ENCODE measurements around the gene TBC1D10B.

TBC1D10B gene

GRCh38 chr16:30370456-30371247 is at the start of gene TBC1D10B:
Gene TBC1D10B, minus strand, starts transcription at chr16:30370494. Its CDS starts 311 bp downstream, at chr16:30370183.
- peak; percentile 100 for FAIRE-seq

- FAIRE-seq, result no peak
Observed at GRCh38 chr16:30418350-30419181, 48.3 kb upstream of the TBC1D10B start.

GRCh38 chr16:30417529-30418349 is 47.4 kb upstream of the TBC1D10B start:
- no peak for FAIRE-seq

GRCh38 chr16:30416624-30417528 is 46.6 kb upstream of the TBC1D10B start:
- no peak for FAIRE-seq

- FAIRE-seq, result no peak
Observed at GRCh38 chr16:30416047-30416603, 45.8 kb upstream of the TBC1D10B start.

- FAIRE-seq, result no peak
Observed at GRCh38 chr16:30414159-30414558, 43.9 kb upstream of the TBC1D10B start.

GRCh38 chr16:30413112-30413806 is 43.0 kb upstream of the TBC1D10B start:
- no peak for FAIRE-seq

- FAIRE-seq, result no peak
Observed at GRCh38 chr16:30409125-30410060, 39.1 kb upstream of the TBC1D10B start.

GRCh38 chr16:30407804-30408534 is 37.7 kb upstream of the TBC1D10B start:
- no peak for FAIRE-seq

GRCh38 chr16:30407102-30407803 is 37.0 kb upstream of the TBC1D10B start, which contains the start of gene ZNF771:
Gene ZNF771, plus strand, starts transcription at chr16:30407606. Its CDS starts 448 bp downstream, at chr16:30408054.
- no peak for FAIRE-seq

- no peak for FAIRE-seq
Observed at GRCh38 chr16:30406795-30407101, 36.5 kb upstream of the TBC1D10B start.

GRCh38 chr16:30401768-30402425 is 31.6 kb upstream of the TBC1D10B start:
- no peak for FAIRE-seq

- no peak for FAIRE-seq
Observed at GRCh38 chr16:30399435-30400186, 29.3 kb upstream of the TBC1D10B start.

- no peak for FAIRE-seq
Observed at GRCh38 chr16:30398661-30399434, 28.6 kb upstream of the TBC1D10B start.

GRCh38 chr16:30397776-30398660 is 27.7 kb upstream of the TBC1D10B start:
- no peak for FAIRE-seq

All from G401.6 (cell line).